Heart left ventricle (tissue), 16 donors: ENCODE data around the gene ISG20L2. TPM values are rescaled to one million over a fixed set of nuclear protein-coding genes. Genes with fewer than 3 reads are reported as not detected.

ENCODE experiments used
- ATAC-seq, 4 donors: fragments of 200-7000 bp; cut with Tn5 transposase; one replicate each; pipeline ENCODE4 v1.9.1; 2020 to 2022; ENCODE audit warnings: moderate library complexity in 4 of 4, mild to moderate bottlenecking in 3 of 4, moderate number of reproducible peaks in 1 of 4
- DNase-seq, 5 donors: peaks; one replicate each; pipeline ENCODE4 v3.0.0-alpha.2; 2020
- H3K27ac ChIP-seq, 12 donors: fragments of 200-600 bp; sonication (generic) in 4 of 12; one replicate each; pipeline versions ENCODE4 v1.5.0 to v1.8.0; 2016 to 2022; ENCODE audit warnings: mild to moderate bottlenecking in 2 of 12
- H3K27me3 ChIP-seq, 9 donors: fragments of 200-600 bp; sonication (generic) in 2 of 9; one replicate each; pipeline versions ENCODE4 v1.5.1 to v1.8.0; 2016 to 2022; ENCODE audit warnings: mild to moderate bottlenecking in 3 of 9
- H3K36me3 ChIP-seq, 9 donors: fragments of 200-600 bp; sonication (generic) in 2 of 9; one replicate each; pipeline versions ENCODE4 v1.5.0 to v1.8.0; 2018 to 2022; ENCODE audit warnings: mild to moderate bottlenecking in 2 of 9
- H3K4me1 ChIP-seq, 12 donors: fragments of 200-600 bp; sonication (generic) in 4 of 12; one replicate each; pipeline versions ENCODE4 v1.5.0 to v1.8.0; 2016 to 2022; ENCODE audit warnings: mild to moderate bottlenecking in 3 of 12
- H3K4me3 ChIP-seq, 12 donors: fragments of 200-600 bp; sonication (generic) in 4 of 12; one replicate each; pipeline versions ENCODE4 v1.5.0 to v1.8.0; 2017 to 2022; ENCODE audit warnings: mild to moderate bottlenecking in 9 of 12, moderate library complexity in 4 of 12
- H3K9me3 ChIP-seq, 12 donors: fragments of 200-600 bp; sonication (generic) in 4 of 12; one replicate each; pipeline versions ENCODE4 v1.5.0 to v1.8.0; 2016 to 2022; ENCODE audit warnings: mild to moderate bottlenecking in 1 of 12
- POLR2A ChIP-seq, 2 donors: fragments of 450-650 bp; IDR thresholded peaks; one replicate each; pipeline ENCODE4 v1.6.1; 2017; ENCODE audit warnings: antibody characterized with exemption in 2 of 2, mild to moderate bottlenecking in 2 of 2, moderate library complexity in 2 of 2
- WGBS, 4 donors: extraction: QIAGEN DNeasy Blood & Tissue Kit in 2 of 4; methylation state at CpG; one replicate each; pipeline versions ENCODE4 v1.1.5 to v1.1.7; 2013 to 2018; 5-methylcytosine and 5-hydroxymethylcytosine counted together
- intact Hi-C, 10 donors: fragments of 100-400 bp; cut with DNase I; formaldehyde crosslinking; loops; one replicate each; pipeline versions ENCODE4 v1.11.1 to v1.14.2; 2022
- long read RNA-seq, 3 donors: library from polyadenylated mRNA; unstranded; transcript quantifications; one replicate each; pipeline ENCODE4 v2.0.0, GENCODE V29; 2020 to 2021
- polyA plus RNA-seq, 2 donors: library from polyadenylated mRNA; stranded (reverse); fragments of 200-250 nt; gene quantifications; one replicate each; pipeline ENCODE4 v1.2.3, GENCODE V29; 2013
- total RNA-seq, 9 donors: library from RNA; depleted of rRNA in 2 of 9; stranded (reverse); fragments of >200 nt in 2 of 9; fragmentation: NEBNext Ultra II Directional in 3 of 9; extraction: Animal tissue kit (Norgen Biotek cat#: 25700) in 3 of 9; gene quantifications; one replicate each; pipeline versions ENCODE4 v1.1.0 to v1.2.4, GENCODE V29; 2016 to 2023
- TF ChIP-seq, protein P1 (sequence below), 12 donors: fragments of 200-600 bp; sonication (generic) in 4 of 12; IDR thresholded peaks; one replicate each; pipeline versions ENCODE4 v1.5.0 to v1.8.0; 2018 to 2022; ENCODE audit warnings: antibody characterized with exemption in 12 of 12, mild to moderate bottlenecking in 5 of 12
- donor health status: ischemic (EF 13 %, LVEDD 7.1; RV severe dilation, severe dysfunction).
- donor health status: healthy with polysubstance abuse.
- donor health status: DM: no; HTN: yes; CAD: no.
- donor health status: DM: no; HTN: no; CAD: no.
- donor health status: ischemic (EF 25% LVEDD 6.9; RV normal size, moderate dysfunction).
- donor health status: ischemic (EF 25% LVEDD 5.7; RV mildly dilated, moderate dysfunction).
- donor health status: healthy.
- donor health status: DM: yes; HTN: yes; CAD: no.
- donor health status: ischemic (EF 35%, LVEDD 5.7; RV mildly dilated, moderate dysfunction).
- donor health status: nonischemic (EF 11% LVEDD 7.7; RV severe dilation, severe dysfunction).
- donor health status: DM: yes; HTN: yes; CAD: no.
- donor health status: PGD.
- donor health status: ischemic (EF 29% LVEDD 5.4; RV normal size, mild dysfunction).
- donor health status: nonischemic (EF 23%, LVEDD 6.1; RV moderate dilation, normal function).

Gene ISG20L2, protein sequence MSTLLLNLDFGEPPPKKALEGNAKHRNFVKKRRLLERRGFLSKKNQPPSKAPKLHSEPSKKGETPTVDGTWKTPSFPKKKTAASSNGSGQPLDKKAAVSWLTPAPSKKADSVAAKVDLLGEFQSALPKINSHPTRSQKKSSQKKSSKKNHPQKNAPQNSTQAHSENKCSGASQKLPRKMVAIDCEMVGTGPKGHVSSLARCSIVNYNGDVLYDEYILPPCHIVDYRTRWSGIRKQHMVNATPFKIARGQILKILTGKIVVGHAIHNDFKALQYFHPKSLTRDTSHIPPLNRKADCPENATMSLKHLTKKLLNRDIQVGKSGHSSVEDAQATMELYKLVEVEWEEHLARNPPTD
- total RNA-seq: 10 to 100 TPM in 8 of 9 donors, 1 to 10 TPM in 1; 8.4 to 17.9 (median 12.8) TPM
- polyA plus RNA-seq: 10 to 100 TPM in 1 of 2 donors, 1 to 10 TPM in 1; 5.1 to 17.6 TPM
- long read RNA-seq, donor 1, partial matches to known transcripts: 0 of 10 reads
- long read RNA-seq, donor 1, other reads (novel, unspliced or antisense): 4 of 10 reads
- long read RNA-seq, donor 2, transcript ISG20L2-201 (3 exons, 3,303 nt): major isoform, 57 of 88 reads
- long read RNA-seq, donor 2, transcript ISG20L2-202 (4 exons, 2,310 nt): minor isoform, 16 of 88 reads
- long read RNA-seq, donor 2, partial matches to known transcripts: 6 of 88 reads
- long read RNA-seq, donor 2, other reads (novel, unspliced or antisense): 5 of 88 reads
- long read RNA-seq, donor 3, transcript ISG20L2-201 (3 exons, 3,303 nt): major isoform, 7 of 16 reads
- long read RNA-seq, donor 3, partial matches to known transcripts: 2 of 16 reads
- long read RNA-seq, donor 3, other reads (novel, unspliced or antisense): 4 of 16 reads

DNA sequence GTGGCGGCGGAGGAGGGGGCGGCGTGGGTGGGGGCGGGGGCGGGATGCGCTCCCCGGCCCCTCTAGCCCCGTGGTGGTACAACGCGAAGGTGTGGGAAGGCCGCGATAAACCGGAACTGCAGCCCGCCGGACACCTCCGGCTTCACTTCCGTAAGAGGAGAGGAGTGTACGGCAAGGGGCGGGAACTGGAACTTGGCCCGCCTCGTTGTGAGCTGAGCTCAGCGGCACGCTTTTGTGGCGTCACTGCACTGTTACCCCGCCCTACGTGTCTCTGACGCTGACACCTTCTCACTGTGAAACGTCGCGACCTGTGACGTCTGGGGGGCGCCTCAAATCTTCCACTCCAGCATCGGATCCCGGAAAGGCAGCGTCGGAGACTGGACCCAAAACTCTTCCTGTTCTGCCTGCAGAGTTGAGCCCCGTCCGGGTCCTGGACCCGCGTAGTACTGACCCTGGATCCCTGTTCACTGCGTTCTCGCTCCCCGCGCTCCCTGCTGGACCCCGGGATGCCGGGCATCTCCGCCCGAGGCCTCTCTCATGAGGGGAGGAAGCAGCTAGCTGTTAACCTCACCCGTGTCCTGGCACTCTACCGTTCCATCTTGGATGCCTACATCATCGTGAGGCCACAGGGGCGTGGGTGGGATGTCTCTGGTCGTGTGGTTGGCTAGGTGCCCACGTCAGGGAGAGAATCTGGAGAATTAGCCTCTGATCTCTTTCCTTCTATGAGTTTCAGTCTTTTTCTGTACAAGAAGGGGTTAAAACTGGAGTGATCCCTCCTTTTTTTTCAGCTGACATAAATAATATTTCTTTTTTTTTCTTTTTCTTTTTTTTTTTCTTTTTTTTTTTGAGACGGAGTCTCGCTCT, at the start of gene ISG20L2:
Gene ISG20L2 (minus strand): TSS at position 168 of the 864 bp plus-strand sequence. CDS start 1,114 bp downstream, outside the sequence.
- WGBS, 4 donors: 1 to 6% (median 2%) methylated on average over 19 to 57 of the region's 57 CpGs
- Histone ChIP-seq H3K36me3 (peaks cover 0 to 45% (median 23%) of the 10 kb centered on the region in 9 donors), H3K4me1 (peaks cover 22 to 54% (median 36%) of the 10 kb centered on the region in 12 donors), H3K4me3 (peak within 1 kb of the TSS; percentile 57 to 96 (median 82)), H3K27ac (peak within 1 kb of the TSS; percentile 88 to 99 (median 96)), H3K9me3 (no peaks in the 10 kb centered on the region), H3K27me3 (no peaks in the 10 kb centered on the region)
- ATAC-seq: peak; percentile 88 to 97 (median 96)
- intact Hi-C loops: loop anchor here in 8 of 10 donors (1.0 to 10.0 kb wide), 11 partner anchors 12 to 163 kb away; partner anchors contain the start of genes PRCC (in 7 of the 8), NTRK1 (in 3 of the 8), INSRR (in 2 of the 8) and MRPL24 (in 1 of the 8)
- peak; percentile 96 to 98 (median 97) for DNase-seq
- TF ChIP-seq POLR2A (IDR thresholded peaks at IDR 0.05): peak in 1 of 2 donors; percentile 61
- TF ChIP-seq, protein P1, sequence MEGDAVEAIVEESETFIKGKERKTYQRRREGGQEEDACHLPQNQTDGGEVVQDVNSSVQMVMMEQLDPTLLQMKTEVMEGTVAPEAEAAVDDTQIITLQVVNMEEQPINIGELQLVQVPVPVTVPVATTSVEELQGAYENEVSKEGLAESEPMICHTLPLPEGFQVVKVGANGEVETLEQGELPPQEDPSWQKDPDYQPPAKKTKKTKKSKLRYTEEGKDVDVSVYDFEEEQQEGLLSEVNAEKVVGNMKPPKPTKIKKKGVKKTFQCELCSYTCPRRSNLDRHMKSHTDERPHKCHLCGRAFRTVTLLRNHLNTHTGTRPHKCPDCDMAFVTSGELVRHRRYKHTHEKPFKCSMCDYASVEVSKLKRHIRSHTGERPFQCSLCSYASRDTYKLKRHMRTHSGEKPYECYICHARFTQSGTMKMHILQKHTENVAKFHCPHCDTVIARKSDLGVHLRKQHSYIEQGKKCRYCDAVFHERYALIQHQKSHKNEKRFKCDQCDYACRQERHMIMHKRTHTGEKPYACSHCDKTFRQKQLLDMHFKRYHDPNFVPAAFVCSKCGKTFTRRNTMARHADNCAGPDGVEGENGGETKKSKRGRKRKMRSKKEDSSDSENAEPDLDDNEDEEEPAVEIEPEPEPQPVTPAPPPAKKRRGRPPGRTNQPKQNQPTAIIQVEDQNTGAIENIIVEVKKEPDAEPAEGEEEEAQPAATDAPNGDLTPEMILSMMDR (IDR thresholded peaks at IDR 0.05): no peak

DNA sequence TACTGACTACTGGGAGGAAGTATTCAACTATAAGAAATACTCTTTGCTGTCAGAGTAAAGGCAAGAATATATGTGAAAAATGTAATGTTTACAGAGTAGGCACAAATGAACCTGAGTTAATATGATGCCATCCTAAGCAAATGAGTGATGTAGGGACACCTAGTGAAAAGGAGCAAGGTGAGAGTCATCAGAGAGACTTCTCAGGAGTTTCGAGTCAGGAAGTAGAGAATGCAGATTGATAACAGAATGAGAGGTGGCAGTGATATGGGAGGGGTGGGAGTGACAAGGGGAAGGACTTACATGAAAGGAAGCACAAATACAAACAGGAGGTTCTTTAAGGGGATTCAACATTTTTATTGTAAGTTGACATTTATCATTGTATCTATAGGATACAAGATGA, 49.0 kb upstream of the ISG20L2 start:
- DNase-seq: no peak
- WGBS, 4 donors: 16 to 23% (median 22%) methylated on average over 1 of the region's 1 CpG
- no peak for ATAC-seq
- intact Hi-C loops: no loop called here
- Histone ChIP-seq H3K36me3 (peaks cover 0 to 26% (median 12%) of the 10 kb centered on the region in 9 donors), H3K9me3 (no peaks in the 10 kb centered on the region), H3K4me1 (peaks cover 0 to 58% (median 42%) of the 10 kb centered on the region in 12 donors), H3K4me3 (no peak overlapping the region), H3K27ac (no peak overlapping the region), H3K27me3 (no peaks in the 10 kb centered on the region)
- TF ChIP-seq, protein P1 (IDR thresholded peaks at IDR 0.05): no peak
- no peak for TF ChIP-seq POLR2A (IDR thresholded peaks at IDR 0.05)

DNA sequence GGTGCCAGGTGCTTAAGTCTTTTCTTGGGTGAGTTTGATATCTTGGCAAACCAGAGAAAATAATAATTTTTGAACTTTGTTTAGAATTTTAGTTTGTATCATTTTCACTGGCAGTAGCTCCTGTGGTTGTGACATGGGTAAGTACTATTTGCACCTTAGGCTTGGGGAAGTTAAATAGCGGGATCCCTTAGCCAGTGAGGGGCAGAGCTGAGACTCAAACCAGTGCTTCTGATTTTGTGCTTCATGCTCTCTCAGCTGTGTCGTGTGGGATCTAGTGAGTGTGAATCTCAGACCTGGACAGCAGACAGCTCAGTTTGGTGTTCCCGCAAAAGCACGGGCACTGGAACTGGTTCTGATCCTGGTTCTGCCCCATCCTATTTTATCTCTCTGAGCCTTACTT, 48.4 kb upstream of the ISG20L2 start:
- Histone ChIP-seq H3K36me3 (peaks cover 0 to 23% (median 12%) of the 10 kb centered on the region in 9 donors), H3K27me3 (no peaks in the 10 kb centered on the region), H3K4me3 (no peak overlapping the region), H3K4me1 (peaks cover 0 to 60% (median 44%) of the 10 kb centered on the region in 12 donors), H3K27ac (no peak overlapping the region), H3K9me3 (no peaks in the 10 kb centered on the region)
- TF ChIP-seq POLR2A (IDR thresholded peaks at IDR 0.05): no peak
- TF ChIP-seq, protein P1 (IDR thresholded peaks at IDR 0.05): no peak
- no peak for DNase-seq
- WGBS, 4 donors: 49 to 67% (median 57%) methylated on average over 4 of the region's 4 CpGs
- intact Hi-C loops: no loop called here
- ATAC-seq: peak in 1 of 4 donors; percentile 20
